H9 (cell line): ENCODE data around the gene POLN. TPM values are rescaled to one million over a fixed set of nuclear protein-coding genes. Genes with fewer than 3 reads are reported as not detected.

ENCODE experiments used
- DNase-seq: peaks from one replicate; pipeline ENCODE4 v3.0.0-alpha.2; 2017
- H2AFZ ChIP-seq: one replicate; pipeline ENCODE4 v1.6.1; 2013; ENCODE audit warnings: mild to moderate bottlenecking, low read length, control low read depth, moderate library complexity
- H2AK5ac ChIP-seq: 2 replicates; pipeline ENCODE4 v1.6.1; 2013; ENCODE audit warnings: low read length, control low read depth, mixed read lengths; ENCODE audit not compliant: insufficient read length
- H2BK120ac ChIP-seq: one replicate; pipeline ENCODE4 v1.6.1; 2013; ENCODE audit warnings: low read depth, mild to moderate bottlenecking, low read length, control low read depth, inconsistent platforms; ENCODE audit not compliant: poor library complexity, severe bottlenecking
- H2BK12ac ChIP-seq: 2 replicates; pipeline ENCODE4 v1.6.1; 2013; ENCODE audit warnings: low read length, control low read depth, mixed read lengths, low read depth; ENCODE audit not compliant: insufficient read length
- H2BK15ac ChIP-seq: 2 replicates; pipeline ENCODE4 v1.6.1; 2013; ENCODE audit warnings: low read depth, low read length, control low read depth
- H2BK20ac ChIP-seq: one replicate; pipeline ENCODE4 v1.6.1; 2013; ENCODE audit warnings: low read depth, mild to moderate bottlenecking, low read length, control low read depth, inconsistent platforms; ENCODE audit not compliant: poor library complexity, severe bottlenecking
- H2BK5ac ChIP-seq: 2 replicates; pipeline ENCODE4 v1.6.1; 2013; ENCODE audit warnings: low read length, control low read depth, mixed read lengths; ENCODE audit not compliant: insufficient read length
- H3K14ac ChIP-seq: 2 replicates; pipeline ENCODE4 v1.6.1; 2013; ENCODE audit warnings: low read length, control low read depth; ENCODE audit not compliant: insufficient read depth
- H3K18ac ChIP-seq: 2 replicates; pipeline ENCODE4 v1.6.1; 2013; ENCODE audit warnings: low read depth, mild to moderate bottlenecking, mixed read lengths, low read length, control low read depth; ENCODE audit not compliant: insufficient read length
- H3K23ac ChIP-seq: 2 replicates; pipeline ENCODE4 v1.6.1; 2013; ENCODE audit warnings: low read length, control low read depth, mixed read lengths, low read depth; ENCODE audit not compliant: insufficient read length
- H3K23me2 ChIP-seq: 2 replicates; pipeline ENCODE4 v1.6.1; 2013; ENCODE audit warnings: low read depth, mild to moderate bottlenecking, mixed read lengths, low read length, control low read depth; ENCODE audit not compliant: insufficient read length, poor library complexity, severe bottlenecking
- H3K27ac ChIP-seq: 2 replicates; pipeline ENCODE4 v1.5.1; 2013; ENCODE audit warnings: low read length, control low read depth, mixed read lengths, low read depth; ENCODE audit not compliant: insufficient read length
- H3K27me3 ChIP-seq: 2 replicates; pipeline ENCODE4 v1.6.1; 2013; ENCODE audit warnings: low read length, control low read depth, inconsistent platforms; ENCODE audit not compliant: insufficient read depth
- H3K4ac ChIP-seq: 2 replicates; pipeline ENCODE4 v1.6.1; 2013; ENCODE audit warnings: low read depth, mild to moderate bottlenecking, control low read depth, inconsistent platforms, low read length, moderate library complexity
- H3K4me1 ChIP-seq: 2 replicates; pipeline ENCODE4 v1.6.1; 2013; ENCODE audit warnings: low read length, control low read depth, inconsistent platforms; ENCODE audit not compliant: insufficient read depth
- H3K4me2 ChIP-seq: 2 replicates; pipeline ENCODE4 v1.6.1; 2013; ENCODE audit warnings: low read length, control low read depth, mixed read lengths; ENCODE audit not compliant: insufficient read length, insufficient read depth
- H3K56ac ChIP-seq: 2 replicates; pipeline ENCODE4 v1.6.1; 2013; ENCODE audit warnings: low read depth, mild to moderate bottlenecking, mixed read lengths, low read length, control low read depth; ENCODE audit not compliant: insufficient read length
- H3K79me1 ChIP-seq: 2 replicates; pipeline ENCODE4 v1.6.1; 2013; ENCODE audit warnings: low read depth, mild to moderate bottlenecking, moderate library complexity, low read length, control low read depth, inconsistent platforms; ENCODE audit not compliant: insufficient read depth, poor library complexity, severe bottlenecking
- H3K79me2 ChIP-seq: 2 replicates; pipeline ENCODE4 v1.6.1; 2013; ENCODE audit warnings: low read length, control low read depth, inconsistent platforms; ENCODE audit not compliant: insufficient read depth
- H3K9ac ChIP-seq: 2 replicates; pipeline ENCODE4 v1.6.1; 2013; ENCODE audit warnings: low read length, control low read depth, mixed read lengths; ENCODE audit not compliant: insufficient read length; ENCODE audit errors: extremely low read depth
- H3K9me3 ChIP-seq: one replicate; pipeline ENCODE4 v1.6.1; 2013; ENCODE audit warnings: low read depth, low read length, inconsistent platforms; ENCODE audit not compliant: control insufficient read depth
- H3T11ph ChIP-seq: one replicate; pipeline ENCODE4 v1.6.1; 2013; ENCODE audit warnings: mild to moderate bottlenecking, low read length, control low read depth, inconsistent platforms
- H4K20me1 ChIP-seq: one replicate; pipeline ENCODE4 v1.6.1; 2013; ENCODE audit not compliant: control insufficient read depth, insufficient read length, insufficient read depth
- H4K5ac ChIP-seq: 2 replicates; pipeline ENCODE4 v1.6.1; 2013; ENCODE audit warnings: low read depth, mild to moderate bottlenecking, mixed read lengths, low read length, control low read depth; ENCODE audit not compliant: insufficient read length
- H4K8ac ChIP-seq: replicated peaks from 2 replicates; pipeline ENCODE4 v1.6.1; 2013; ENCODE audit warnings: low read length, control low read depth, mixed read lengths, low read depth; ENCODE audit not compliant: insufficient read length
- H4K91ac ChIP-seq: 2 replicates; pipeline ENCODE4 v1.6.1; 2013; ENCODE audit warnings: low read depth, mild to moderate bottlenecking, moderate library complexity, mixed read lengths, low read length, control low read depth; ENCODE audit not compliant: insufficient read length
- H3K27ac Mint-ChIP-seq, 3 experiments: 2 replicates in 2 of 3; 3 replicates in 1 of 3; pipeline ENCODE4 v1.8.0; 2020 to 2021; ENCODE audit warnings: mixed read lengths in 3 of 3, mild to moderate bottlenecking in 1 of 3, moderate library complexity in 1 of 3
- H3K27me3 Mint-ChIP-seq: 2 replicates; pipeline ENCODE4 v1.8.0; 2021; ENCODE audit warnings: low read depth, mild to moderate bottlenecking, moderate library complexity, mixed read lengths
- H3K36me3 Mint-ChIP-seq, 3 experiments: 2 replicates in 2 of 3; 3 replicates in 1 of 3; pipeline ENCODE4 v1.8.0; 2020 to 2021; ENCODE audit warnings: low read depth in 3 of 3, mixed read lengths in 3 of 3; ENCODE audit not compliant: insufficient read depth in 1 of 3
- H3K4me1 Mint-ChIP-seq, 2 experiments: 2 replicates each; pipeline ENCODE4 v1.8.0; 2020; ENCODE audit warnings: mixed read lengths in 2 of 2
- H3K4me3 Mint-ChIP-seq, 2 experiments: 2 replicates in 1 of 2; 3 replicates in 1 of 2; pipeline ENCODE4 v1.8.0; 2020 to 2021; ENCODE audit warnings: mild to moderate bottlenecking in 2 of 2, mixed read lengths in 2 of 2, moderate library complexity in 1 of 2
- H3K9me3 Mint-ChIP-seq, 2 experiments: 2 replicates in 1 of 2; 3 replicates in 1 of 2; pipeline ENCODE4 v1.8.0; 2020; ENCODE audit warnings: mild to moderate bottlenecking in 2 of 2, mixed read lengths in 2 of 2, moderate library complexity in 1 of 2
- CTCF ChIP-seq: fragments of 200-600 bp; sonication (generic); conservative IDR thresholded peaks from 3 replicates; pipeline ENCODE4 v1.8.0; 2021; ENCODE audit warnings: antibody characterized with exemption, mild to moderate bottlenecking
- WGBS: extraction: QIAGEN DNeasy Blood & Tissue Kit; methylation state at CpG from one replicate; pipeline ENCODE4 v1.1.7; 2013; ENCODE audit warnings: missing lambda C conversion rate, low lambda C conversion rate, mixed read lengths; ENCODE audit not compliant: insufficient read length; ENCODE audit errors: extremely low coverage; 5-methylcytosine and 5-hydroxymethylcytosine counted together
- total RNA-seq: library from RNA; stranded (reverse); gene quantifications from 2 replicates; pipeline ENCODE4 v1.2.1, GENCODE V29; 2021

POLN gene
- total RNA-seq, 1 experiment from 2014 or later, result 0.74 TPM

GRCh38 chr4:2254665-2255500, 13.0 kb upstream of the POLN start:
- H2BK20ac ChIP-seq, result no peak overlapping the region
- H4K8ac ChIP-seq, result no peak overlapping the region
- Mint-ChIP-seq H3K4me1 (no peaks in the 10 kb centered on the region), H3K27me3 (no peaks in the 10 kb centered on the region), H3K4me3 (peak overlapping the region in 1 of 2 experiments; percentile 38; a peak in 1 of 5 replicates), H3K9me3 (no peaks in the 10 kb centered on the region), H3K27ac (peak overlapping the region; percentile 15 to 60 (median 32); a peak in 2 of 7 replicates), H3K36me3 (peaks cover 5 to 18% (median 12%) of the 10 kb centered on the region in 3 experiments; a peak in 5 of 7 replicates)
- H3K23ac ChIP-seq, result no peak overlapping the region
- no peak overlapping the region for H3T11ph ChIP-seq
- H3K4ac ChIP-seq, result no peak overlapping the region
- no peak overlapping the region for H3K18ac ChIP-seq
- no peak overlapping the region for H3K27ac ChIP-seq
- no peaks in the 10 kb centered on the region for H3K79me1 ChIP-seq
- H2BK15ac ChIP-seq, result no peak overlapping the region
- H3K4me2 ChIP-seq, result no peak overlapping the region
- H2BK120ac ChIP-seq, result no peak overlapping the region
- no CpG with 5 or more reads among the region's 32 CpGs for WGBS
- H3K9me3 ChIP-seq, result no peaks in the 10 kb centered on the region
- TF ChIP-seq CTCF, result no peak
- H3K9ac ChIP-seq, result no peak overlapping the region
- no peak overlapping the region for H2AK5ac ChIP-seq
- H2AFZ ChIP-seq, result no peak overlapping the region
- peaks cover 2% of the 10 kb centered on the region for H4K20me1 ChIP-seq
- H4K5ac ChIP-seq, result no peak overlapping the region
- no peaks in the 10 kb centered on the region for H3K4me1 ChIP-seq
- H2BK5ac ChIP-seq, result no peak overlapping the region
- H3K56ac ChIP-seq, result no peak overlapping the region
- H4K91ac ChIP-seq, result no peak overlapping the region
- no peaks in the 10 kb centered on the region for H3K79me2 ChIP-seq
- no peak overlapping the region; the same call in 1 of the 2 replicates for H3K14ac ChIP-seq
- no peaks in the 10 kb centered on the region for H3K23me2 ChIP-seq
- no peak overlapping the region for H2BK12ac ChIP-seq
- DNase-seq, result no peak
- H3K27me3 ChIP-seq, result no peaks in the 10 kb centered on the region
